ENCODE results near the gene PDCD4.
"Not testable (repeated sequence)": the region's sequence is repeated elsewhere in the genome, so short reads cannot be mapped to it uniquely, and the experiment has no call there.

The PDCD4 gene

GRCh38 chr10:110862961-110863360 lies 8.8 kb upstream of the PDCD4 start:
- DNase-seq, result no peak

GRCh38 chr10:110863361-110863760 lies 8.4 kb upstream of the PDCD4 start:
- DNase-seq, result no peak

- no peak for DNase-seq
These were observed 7.8 kb upstream of the PDCD4 start for GRCh38 chr10:110863956-110864355.

GRCh38 chr10:110864662-110865140 lies 7.0 kb upstream of the PDCD4 start:
- DNase-seq, result no peak

- no peak for DNase-seq
These were observed 6.4 kb upstream of the PDCD4 start for GRCh38 chr10:110865186-110865808.

GRCh38 chr10:110865809-110866482 lies 5.8 kb upstream of the PDCD4 start:
- DNase-seq, result no peak

GRCh38 chr10:110867011-110867806 lies 4.5 kb upstream of the PDCD4 start:
- DNase-seq, result not testable (repeated sequence)

- no peak for DNase-seq
These were observed 3.8 kb upstream of the PDCD4 start for GRCh38 chr10:110867807-110868465.

GRCh38 chr10:110868981-110869380 lies 2.7 kb upstream of the PDCD4 start:
- DNase-seq, result no peak

GRCh38 chr10:110870823-110871297 lies 868 bp upstream of the PDCD4 start:
- no peak for DNase-seq

- peak; percentile 64 for DNase-seq
These were observed 636 bp downstream of the PDCD4 start for GRCh38 chr10:110872145-110872983.

GRCh38 chr10:110872984-110873923 lies 1.5 kb downstream of the PDCD4 start:
- no peak for DNase-seq

- DNase-seq, result no peak
These were observed 2.2 kb downstream of the PDCD4 start for GRCh38 chr10:110873951-110874350.

- DNase-seq, result no peak
These were observed 4.3 kb downstream of the PDCD4 start for GRCh38 chr10:110876000-110876399.

GRCh38 chr10:110876788-110877187 lies 5.1 kb downstream of the PDCD4 start:
- DNase-seq, result no peak

GRCh38 chr10:110880012-110880411 lies 8.3 kb downstream of the PDCD4 start:
- DNase-seq, result no peak

- no peak for DNase-seq
These were observed 9.5 kb downstream of the PDCD4 start for GRCh38 chr10:110881247-110881646.

GRCh38 chr10:110881905-110882304 lies 10.2 kb downstream of the PDCD4 start:
- DNase-seq, result no peak

- DNase-seq, result no peak
These were observed 12.2 kb downstream of the PDCD4 start for GRCh38 chr10:110883924-110884323.

GRCh38 chr10:110885932-110886674 lies 14.4 kb downstream of the PDCD4 start:
- DNase-seq, result no peak
